Esophagus (tissue), 2 donors: Measurements from ENCODE around the gene NXNL1. TPM values are rescaled to one million over a fixed set of nuclear protein-coding genes. Genes with fewer than 3 reads are reported as not detected.
A peak's percentile ranks its signal among the peaks of the same experiment; 100 is the strongest.

Source experiments
- H3K27ac ChIP-seq, 2 donors: one replicate each; pipeline ENCODE4 v1.5.1; 2013; ENCODE audit warnings: low read depth in 2 of 2, mild to moderate bottlenecking in 2 of 2, inconsistent platforms in 1 of 2, low read length in 1 of 2, moderate library complexity in 1 of 2
- H3K27me3 ChIP-seq, 2 donors: one replicate each; pipeline ENCODE4 v1.6.1; 2013; ENCODE audit warnings: low read length in 2 of 2, control low read depth in 1 of 2, mild to moderate bottlenecking in 1 of 2; ENCODE audit not compliant: insufficient read depth in 2 of 2, control insufficient read depth in 1 of 2
- H3K36me3 ChIP-seq, 2 donors: one replicate each; pipeline ENCODE4 v1.6.1; 2013; ENCODE audit warnings: low read length in 1 of 2; ENCODE audit not compliant: control insufficient read depth in 2 of 2, insufficient read depth in 2 of 2
- H3K4me1 ChIP-seq, 2 donors: one replicate each; pipeline ENCODE4 v1.6.1; 2013; ENCODE audit warnings: low read length in 1 of 2; ENCODE audit not compliant: control insufficient read depth in 2 of 2, insufficient read depth in 2 of 2
- H3K4me3 ChIP-seq, 2 donors: one replicate each; pipeline ENCODE4 v1.5.1; 2013; ENCODE audit warnings: low read length in 2 of 2, mild to moderate bottlenecking in 2 of 2, low read depth in 1 of 2, moderate library complexity in 1 of 2
- H3K9me3 ChIP-seq, 2 donors: one replicate each; pipeline ENCODE4 v1.6.1; 2013; ENCODE audit warnings: mild to moderate bottlenecking in 2 of 2, low read depth in 1 of 2, low read length in 1 of 2, moderate library complexity in 1 of 2; ENCODE audit not compliant: control insufficient read depth in 2 of 2, insufficient read depth in 1 of 2
- WGBS, 2 donors: extraction: QIAGEN DNeasy Blood & Tissue Kit; methylation state at CpG; one replicate each; pipeline ENCODE4 v1.1.7; 2013; 5-methylcytosine and 5-hydroxymethylcytosine counted together
- polyA plus RNA-seq, 2 donors: library from polyadenylated mRNA; stranded (reverse); fragments of 200-250 nt; gene quantifications; one replicate each; pipeline ENCODE4 v1.2.3, GENCODE V29; 2013
- donor health status: healthy with polysubstance abuse.
- donor health status: Bipolar disorder and iron deficiency.

NXNL1 gene
- polyA plus RNA-seq, 2 donors = not detected

DNA sequence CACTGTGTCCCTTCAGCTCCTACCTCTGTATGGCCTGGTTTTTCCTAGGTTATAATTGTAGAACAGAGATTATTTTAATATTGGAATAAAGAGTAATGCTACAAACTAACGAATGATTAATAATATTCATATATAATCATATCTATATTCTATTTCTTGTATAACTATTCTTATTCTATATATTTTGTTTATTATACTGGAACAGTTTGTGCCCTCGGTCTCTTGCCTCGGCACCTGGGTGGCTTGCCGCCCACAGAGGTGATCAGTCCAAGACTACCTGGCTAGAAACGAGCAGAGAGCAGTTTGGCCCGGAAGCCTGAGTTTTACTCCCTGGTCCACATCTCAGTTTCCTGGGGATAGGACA, 5.7 kb upstream of the NXNL1 start:
- Histone ChIP-seq H3K27ac (no peak overlapping the region), H3K4me1 (peaks cover 0 to 14% of the 10 kb centered on the region in 2 donors), H3K36me3 (no peaks in the 10 kb centered on the region), H3K27me3 (no peaks in the 10 kb centered on the region), H3K9me3 (no peaks in the 10 kb centered on the region), H3K4me3 (no peak overlapping the region)
- WGBS, 2 donors = 29 to 45% methylated on average over 6 of the region's 6 CpGs

DNA sequence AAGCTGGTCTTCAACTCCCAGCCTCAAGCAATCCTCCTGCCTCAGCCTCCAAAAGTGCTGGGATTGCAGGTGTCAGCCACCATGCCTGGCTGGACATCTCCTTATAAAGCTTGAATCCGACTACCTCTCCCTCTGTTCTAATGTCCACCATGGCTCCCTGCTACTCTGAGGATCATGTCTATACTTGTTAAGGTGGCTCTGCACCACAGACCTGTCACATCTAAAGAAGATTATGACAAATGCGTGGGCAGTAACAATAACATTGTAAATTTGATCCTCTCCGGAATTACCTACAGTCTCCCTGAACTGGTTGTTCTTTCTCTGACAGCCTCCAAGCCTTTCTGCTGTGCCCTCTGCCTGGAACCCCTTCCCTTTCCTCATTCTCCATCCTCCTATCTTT, 1.8 kb downstream of the NXNL1 start:
- Histone ChIP-seq H3K27ac (no peak overlapping the region), H3K27me3 (peaks cover 0 to 12% of the 10 kb centered on the region in 2 donors), H3K4me3 (no peak overlapping the region), H3K4me1 (peaks cover 0 to 7% of the 10 kb centered on the region in 2 donors), H3K9me3 (no peaks in the 10 kb centered on the region), H3K36me3 (no peaks in the 10 kb centered on the region)
- WGBS, 2 donors = 53 to 57% methylated on average over 3 of the region's 3 CpGs

DNA sequence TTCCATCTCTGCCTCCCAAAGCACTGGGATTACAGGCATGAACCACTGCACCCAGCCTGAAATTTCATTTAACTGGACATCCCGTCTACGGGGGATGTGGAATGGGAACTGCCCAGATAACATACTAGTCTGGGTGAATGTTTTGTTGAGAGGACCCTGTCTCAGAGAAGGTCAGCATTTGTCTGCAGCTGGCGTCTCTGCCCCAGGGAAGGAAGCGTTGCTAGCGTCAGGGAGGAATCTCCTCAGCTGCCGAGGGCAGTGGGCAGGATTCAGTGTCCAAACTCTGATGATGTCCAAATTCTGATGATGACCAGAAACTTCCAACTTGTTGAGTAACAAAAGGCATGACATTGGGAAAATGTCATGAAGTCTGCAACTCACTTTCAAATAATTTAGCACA, 3.1 kb downstream of the NXNL1 start:
- peaks cover 0 to 3% of the 10 kb centered on the region in 2 donors for H3K9me3 ChIP-seq
- no peaks in the 10 kb centered on the region for H3K36me3 ChIP-seq
- no peak overlapping the region for H3K4me3 ChIP-seq
- peaks cover 0 to 7% of the 10 kb centered on the region in 2 donors for H3K4me1 ChIP-seq
- peaks cover 0 to 12% of the 10 kb centered on the region in 2 donors for H3K27me3 ChIP-seq
- WGBS, 2 donors = 49 to 51% methylated on average over 6 of the region's 6 CpGs
- H3K27ac ChIP-seq = no peak overlapping the region

- no peak overlapping the region for H3K4me3 ChIP-seq
Observed at GRCh38 chr19:17456127-17456526, 4.6 kb downstream of the NXNL1 start.

DNA sequence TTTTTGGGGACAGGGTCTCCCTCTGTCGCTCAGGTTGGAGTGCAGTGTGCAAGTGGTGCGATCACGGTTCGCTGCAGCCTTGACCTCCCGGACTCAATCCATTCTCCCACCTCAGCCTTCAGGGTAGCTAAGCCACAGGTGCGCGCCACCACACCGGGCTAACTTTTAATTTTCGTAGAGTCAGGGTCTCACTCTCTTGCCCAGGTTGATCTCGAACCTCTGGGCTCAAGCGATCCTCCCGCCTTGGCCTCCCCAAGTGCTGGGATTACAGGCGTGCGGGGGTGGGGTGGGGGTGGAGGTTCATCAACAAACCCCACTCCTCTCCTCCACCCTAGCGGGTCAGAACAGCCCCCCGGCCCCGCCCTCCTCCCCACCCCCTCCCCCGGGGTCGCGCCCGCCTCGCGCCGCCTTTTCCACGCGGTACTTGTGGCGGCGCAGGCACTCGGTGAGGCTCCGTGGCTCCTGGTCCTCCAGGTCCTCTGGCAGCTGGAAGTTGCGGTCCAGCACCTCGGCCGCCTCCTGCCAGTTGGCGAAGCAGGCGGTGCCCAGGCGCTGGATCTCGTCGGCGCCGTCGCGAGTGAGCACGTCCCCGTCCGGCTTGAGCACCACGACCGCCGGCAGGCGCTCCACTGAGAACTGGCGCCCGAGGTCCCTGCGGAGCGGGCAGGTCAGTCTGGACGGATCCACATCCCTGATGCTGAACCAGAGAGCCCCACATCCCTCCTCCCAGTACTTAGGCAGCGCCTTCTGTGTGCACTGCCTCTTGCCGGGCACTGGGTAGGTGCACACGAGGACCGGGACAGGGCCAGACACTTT, 5.2 kb downstream of the NXNL1 start:
- no peaks in the 10 kb centered on the region for H3K36me3 ChIP-seq
- no peak overlapping the region for H3K27ac ChIP-seq
- peaks cover 0 to 3% of the 10 kb centered on the region in 2 donors for H3K9me3 ChIP-seq
- peaks cover 0 to 7% of the 10 kb centered on the region in 2 donors for H3K4me1 ChIP-seq
- WGBS, 2 donors = 13% methylated on average over 52 to 58 of the region's 58 CpGs
- H3K4me3 ChIP-seq = no peak overlapping the region
- H3K27me3 ChIP-seq = peaks cover 0 to 12% of the 10 kb centered on the region in 2 donors

More at GRCh38 chr19:17456127-17456526, 4.6 kb downstream of the NXNL1 start:
- Histone ChIP-seq H3K9me3 (peaks cover 0 to 3% of the 10 kb centered on the region in 2 donors), H3K27me3 (peaks cover 0 to 12% of the 10 kb centered on the region in 2 donors), H3K36me3 (no peaks in the 10 kb centered on the region), H3K27ac (no peak overlapping the region), H3K4me1 (peaks cover 0 to 7% of the 10 kb centered on the region in 2 donors)
- WGBS, 2 donors = 64 to 65% methylated on average over 11 of the region's 11 CpGs

DNA sequence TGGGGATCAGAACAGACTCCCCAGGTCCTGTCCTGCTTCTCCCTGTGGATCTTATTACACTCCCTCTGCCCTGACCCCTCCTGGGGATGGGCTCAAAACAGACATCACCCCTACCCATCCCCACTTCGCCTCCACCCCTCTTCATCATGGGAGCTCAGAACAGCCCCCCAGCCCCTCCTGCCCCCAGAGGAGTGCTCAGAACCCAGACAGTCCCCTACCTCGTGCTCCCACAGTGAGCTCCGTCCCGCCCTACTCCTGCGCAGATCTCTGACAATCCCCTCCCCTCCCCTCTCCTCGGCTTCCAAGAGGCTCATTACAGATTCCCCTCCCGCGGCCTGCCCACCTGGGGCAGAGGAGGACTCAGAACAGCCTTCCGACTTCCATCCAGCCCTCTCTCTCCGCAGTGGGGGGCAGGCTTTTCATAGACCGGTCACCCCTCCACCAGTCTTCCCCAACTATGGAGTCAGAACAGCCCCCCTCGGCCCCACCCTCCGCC, 6.1 kb downstream of the NXNL1 start:
- peaks cover 0 to 7% of the 10 kb centered on the region in 2 donors for H3K4me1 ChIP-seq
- WGBS, 2 donors = 9 to 12% methylated on average over 13 of the region's 13 CpGs
- peaks cover 0 to 12% of the 10 kb centered on the region in 2 donors for H3K27me3 ChIP-seq
- H3K27ac ChIP-seq = no peak overlapping the region
- H3K4me3 ChIP-seq = no peak overlapping the region
- peaks cover 0 to 3% of the 10 kb centered on the region in 2 donors for H3K9me3 ChIP-seq
- H3K36me3 ChIP-seq = no peaks in the 10 kb centered on the region

DNA sequence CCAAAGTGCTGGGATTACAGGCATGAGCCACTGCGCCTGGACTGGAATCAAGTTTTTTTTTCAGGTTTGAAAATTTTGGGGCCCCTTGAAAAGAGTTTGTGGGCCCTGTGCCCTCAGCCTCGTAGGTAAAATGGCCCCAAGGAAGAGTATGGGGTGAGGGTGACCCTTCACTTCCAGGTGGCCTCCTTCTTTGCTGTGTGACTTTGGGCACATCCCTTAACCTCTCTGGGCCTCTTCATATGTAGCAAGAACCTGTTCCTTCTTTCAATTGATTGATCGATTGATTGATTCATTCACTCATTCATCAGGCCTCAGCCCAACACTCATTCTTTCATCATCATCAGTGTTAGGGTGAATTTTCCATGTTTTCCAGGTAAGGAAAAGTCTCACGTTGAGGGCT, 8.9 kb downstream of the NXNL1 start:
- no peak overlapping the region for H3K27ac ChIP-seq
- peaks cover 3 to 7% of the 10 kb centered on the region in 2 donors for H3K4me1 ChIP-seq
- 73 to 80% methylated on average over 4 of the region's 4 CpGs for WGBS, 2 donors
- H3K36me3 ChIP-seq = no peaks in the 10 kb centered on the region
- H3K9me3 ChIP-seq = peaks cover 0 to 3% of the 10 kb centered on the region in 2 donors
- no peak overlapping the region for H3K4me3 ChIP-seq
- peaks cover 0 to 12% of the 10 kb centered on the region in 2 donors for H3K27me3 ChIP-seq

- Histone ChIP-seq H3K27ac (peak overlapping the region; percentile 78 to 87), H3K36me3 (no peaks in the 10 kb centered on the region), H3K9me3 (peaks cover 0 to 3% of the 10 kb centered on the region in 2 donors), H3K27me3 (peaks cover 0 to 8% of the 10 kb centered on the region in 2 donors), H3K4me1 (peaks cover 2 to 3% of the 10 kb centered on the region in 2 donors), H3K4me3 (no peak overlapping the region)
- 31 to 52% methylated on average over 8 of the region's 8 CpGs for WGBS, 2 donors
Observed at GRCh38 chr19:17450264-17451075, 10.3 kb downstream of the NXNL1 start.

- Histone ChIP-seq H3K27me3 (no peaks in the 10 kb centered on the region), H3K4me3 (peak within 1 kb of the TSS; percentile 26 to 27), H3K27ac (peak within 1 kb of the TSS in 1 of 2 donors; percentile 35)
Observed at GRCh38 chr19:17448131-17448967, 12.4 kb downstream of the NXNL1 start, which contains the start of gene TMEM221. TMEM221 (minus strand) TSS chr19:17448668; CDS start chr19:17448462, 206 bp downstream.

More at GRCh38 chr19:17448131-17448967, 12.4 kb downstream of the NXNL1 start, which contains the start of gene TMEM221:
- Histone ChIP-seq H3K36me3 (no peaks in the 10 kb centered on the region), H3K9me3 (peaks cover 0 to 3% of the 10 kb centered on the region in 2 donors), H3K4me1 (peaks cover 0 to 3% of the 10 kb centered on the region in 2 donors)
- 2% methylated on average over 52 to 81 of the region's 81 CpGs for WGBS, 2 donors
